ENCODE measurements around the gene GOPC.

DNA sequence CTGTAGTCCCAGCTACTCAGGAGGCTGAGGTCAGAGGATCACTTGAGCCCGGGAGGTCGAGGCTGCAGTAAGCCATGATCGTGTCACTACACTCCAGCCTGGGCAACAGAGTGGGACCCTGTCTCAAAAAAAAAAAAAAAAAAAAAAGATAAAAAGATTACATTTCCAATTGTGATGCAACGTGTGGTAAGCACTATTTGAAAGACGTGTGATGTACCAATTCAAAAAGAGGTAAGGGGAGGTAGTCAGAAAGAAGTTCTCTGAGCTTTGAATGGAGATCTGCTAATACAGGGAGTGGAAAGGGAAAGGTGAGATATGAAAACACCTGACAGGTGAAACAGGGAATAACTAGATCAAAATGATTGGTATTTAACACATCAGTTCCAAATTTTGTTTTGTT is 11.9 kb downstream of the GOPC start:
- TF ChIP-seq, protein P1, sequence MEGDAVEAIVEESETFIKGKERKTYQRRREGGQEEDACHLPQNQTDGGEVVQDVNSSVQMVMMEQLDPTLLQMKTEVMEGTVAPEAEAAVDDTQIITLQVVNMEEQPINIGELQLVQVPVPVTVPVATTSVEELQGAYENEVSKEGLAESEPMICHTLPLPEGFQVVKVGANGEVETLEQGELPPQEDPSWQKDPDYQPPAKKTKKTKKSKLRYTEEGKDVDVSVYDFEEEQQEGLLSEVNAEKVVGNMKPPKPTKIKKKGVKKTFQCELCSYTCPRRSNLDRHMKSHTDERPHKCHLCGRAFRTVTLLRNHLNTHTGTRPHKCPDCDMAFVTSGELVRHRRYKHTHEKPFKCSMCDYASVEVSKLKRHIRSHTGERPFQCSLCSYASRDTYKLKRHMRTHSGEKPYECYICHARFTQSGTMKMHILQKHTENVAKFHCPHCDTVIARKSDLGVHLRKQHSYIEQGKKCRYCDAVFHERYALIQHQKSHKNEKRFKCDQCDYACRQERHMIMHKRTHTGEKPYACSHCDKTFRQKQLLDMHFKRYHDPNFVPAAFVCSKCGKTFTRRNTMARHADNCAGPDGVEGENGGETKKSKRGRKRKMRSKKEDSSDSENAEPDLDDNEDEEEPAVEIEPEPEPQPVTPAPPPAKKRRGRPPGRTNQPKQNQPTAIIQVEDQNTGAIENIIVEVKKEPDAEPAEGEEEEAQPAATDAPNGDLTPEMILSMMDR (conservative IDR thresholded peaks at IDR 0.05; ENCODE audit: low read length): no peak
- no peak for TF ChIP-seq EZH2phosphoT487 (IDR thresholded peaks at IDR 0.05; ENCODE audit: borderline replicate concordance)
